ENCODE measurements around the gene TMIE.

The TMIE gene

GRCh38 chr3:46669191-46669999 is 31.8 kb upstream of the TMIE start:
- no peak for DNase-seq

GRCh38 chr3:46670000-46670890 is 30.9 kb upstream of the TMIE start:
- DNase-seq = no peak

- DNase-seq = no peak
Observed at GRCh38 chr3:46670891-46671427, 30.2 kb upstream of the TMIE start.

- DNase-seq = no peak
Observed at GRCh38 chr3:46671541-46672348, 29.4 kb upstream of the TMIE start.

- DNase-seq = no peak
Observed at GRCh38 chr3:46672349-46672695, 28.9 kb upstream of the TMIE start.

- no peak for DNase-seq
Observed at GRCh38 chr3:46673151-46674030, 27.8 kb upstream of the TMIE start.

- no peak for DNase-seq
Observed at GRCh38 chr3:46674031-46674845, 27.0 kb upstream of the TMIE start.

GRCh38 chr3:46675426-46675825 is 25.8 kb upstream of the TMIE start:
- no peak for DNase-seq

- DNase-seq = no peak
Observed at GRCh38 chr3:46675843-46676567, 25.2 kb upstream of the TMIE start.

- no peak for DNase-seq
Observed at GRCh38 chr3:46676601-46677410, 24.4 kb upstream of the TMIE start.

- DNase-seq = no peak
Observed at GRCh38 chr3:46677411-46677726, 23.8 kb upstream of the TMIE start.

- DNase-seq = no peak
Observed at GRCh38 chr3:46678280-46678679, 22.9 kb upstream of the TMIE start.

GRCh38 chr3:46679681-46680080 is 21.5 kb upstream of the TMIE start:
- no peak for DNase-seq

- no peak for DNase-seq
Observed at GRCh38 chr3:46680298-46680826, 20.8 kb upstream of the TMIE start.

GRCh38 chr3:46681387-46681786 is 19.8 kb upstream of the TMIE start:
- no peak for DNase-seq

GRCh38 chr3:46681856-46682540 is 19.2 kb upstream of the TMIE start:
- DNase-seq = no peak

- DNase-seq = no peak
Observed at GRCh38 chr3:46682974-46683373, 18.2 kb upstream of the TMIE start.

- no peak for DNase-seq
Observed at GRCh38 chr3:46684891-46685290, 16.3 kb upstream of the TMIE start.

- DNase-seq = no peak
Observed at GRCh38 chr3:46685446-46685845, 15.7 kb upstream of the TMIE start.
